H1 (cell line): Measurements from ENCODE around the gene PLS3. TPM values are rescaled to one million over a fixed set of nuclear protein-coding genes. Genes with fewer than 3 reads are reported as not detected.

Source experiments
- CHD7 ChIP-seq: fragments of 300-600 bp; sonication (generic); IDR thresholded peaks from 2 replicates; pipeline ENCODE4 v1.7.1; 2012; ENCODE audit warnings: low read length, moderate library complexity, mild to moderate bottlenecking, inconsistent platforms; ENCODE audit not compliant: insufficient replicate concordance
- ZNF274 ChIP-seq: IDR thresholded peaks from 2 replicates; pipeline ENCODE4 v1.7.0; 2012; ENCODE audit warnings: low read length, borderline replicate concordance; ENCODE audit errors: extremely low read depth
- polyA plus RNA-seq, 7 experiments: library from polyadenylated mRNA; depleted of rRNA in 3 of 7; stranded (reverse) in 5 of 7; unstranded in 2 of 7; fragments of >200 nt in 5 of 7; fragments of 200-250 nt in 2 of 7; gene quantifications; 1 replicate in 5 of 7; 2 replicates in 1 of 7; 4 replicates in 1 of 7; pipeline versions ENCODE4 v1.2.1 to v1.2.3, GENCODE V29; 2011 to 2013; ENCODE audit warnings: missing spikeins in 2 of 7, mixed read lengths in 2 of 7
- total RNA-seq: library from RNA; stranded (reverse); fragmentation: NEBNext Ultra II Directional; extraction: Animal tissue kit (Norgen Biotek cat#: 25700); gene quantifications from 2 replicates; pipeline ENCODE4 v1.2.1, GENCODE V29; 2021
- TF ChIP-seq, protein P1 (sequence below): IDR thresholded peaks from 2 replicates; pipeline ENCODE4 v1.6.1; 2012; ENCODE audit warnings: inconsistent platforms

PLS3 gene
- total and polyA plus RNA-seq, 2 of the 8 experiments (the other 6 are each of a cell fraction or from before 2014, with no cell fraction given): 107 to 185 TPM

GRCh38 chrX:115533485-115533884 lies 27.5 kb upstream of the PLS3 start (continued):
- TF ChIP-seq CHD7: no peak
- no peak for TF ChIP-seq ZNF274
- TF ChIP-seq, protein P1, sequence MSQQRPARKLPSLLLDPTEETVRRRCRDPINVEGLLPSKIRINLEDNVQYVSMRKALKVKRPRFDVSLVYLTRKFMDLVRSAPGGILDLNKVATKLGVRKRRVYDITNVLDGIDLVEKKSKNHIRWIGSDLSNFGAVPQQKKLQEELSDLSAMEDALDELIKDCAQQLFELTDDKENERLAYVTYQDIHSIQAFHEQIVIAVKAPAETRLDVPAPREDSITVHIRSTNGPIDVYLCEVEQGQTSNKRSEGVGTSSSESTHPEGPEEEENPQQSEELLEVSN: no peak
- TF ChIP-seq, all 59 proteins: peak for 0
